Body of pancreas (tissue), 4 donors: Measurements from ENCODE around the gene OR51I1. TPM values are rescaled to one million over a fixed set of nuclear protein-coding genes. Genes with fewer than 3 reads are reported as not detected.

Experiments
- ATAC-seq: fragments of 150-250 bp; one replicate; pipeline ENCODE4 v1.9.1; 2016
- DNase-seq, 4 donors: peaks; one replicate each; pipeline ENCODE4 v3.0.0-alpha.2; 2019
- H3K27ac ChIP-seq, 4 donors: fragments of 200-600 bp; sonication (generic); 1 replicate in 3 of 4; 2 replicates in 1 of 4; pipeline versions ENCODE4 v1.5.1 to v1.6.1; 2016 to 2019; ENCODE audit warnings: mild to moderate bottlenecking in 1 of 4, mixed read lengths in 1 of 4, moderate library complexity in 1 of 4
- H3K27me3 ChIP-seq, 2 donors: fragments of 200-600 bp; sonication (generic); one replicate each; pipeline ENCODE4 v1.6.0; 2016; ENCODE audit warnings: mild to moderate bottlenecking in 1 of 2
- H3K36me3 ChIP-seq, 2 donors: fragments of 200-600 bp; sonication (generic); replicated peaks in 1 of 2; 2 replicates each; pipeline ENCODE4 v1.5.1; 2016; ENCODE audit warnings: low read depth in 2 of 2; ENCODE audit not compliant: insufficient read depth in 1 of 2
- H3K4me1 ChIP-seq: fragments of 200-600 bp; sonication (generic); one replicate; pipeline ENCODE4 v1.6.0; 2016
- H3K4me3 ChIP-seq, 2 donors: fragments of 200-600 bp; sonication (generic); 1 replicate in 1 of 2; 2 replicates in 1 of 2; pipeline ENCODE4 v1.5.1; 2016 to 2019
- H3K9me3 ChIP-seq, 3 donors: fragments of 200-600 bp; sonication (generic); 1 replicate in 2 of 3; 2 replicates in 1 of 3; pipeline ENCODE4 v1.5.1; 2016
- CTCF ChIP-seq, 7 experiments: fragments of 450-650 bp in 4 of 7; fragments of 200-600 bp in 3 of 7; sonication (generic) in 3 of 7; IDR thresholded peaks; one replicate each; pipeline ENCODE4 v1.5.1; 2016 to 2019; ENCODE audit warnings: antibody characterized with exemption in 7 of 7
- POLR2A ChIP-seq, 3 donors: fragments of 450-650 bp; IDR thresholded peaks; one replicate each; pipeline ENCODE4 v1.6.1; 2016; ENCODE audit warnings: antibody characterized with exemption in 3 of 3, mild to moderate bottlenecking in 2 of 3
- intact Hi-C: fragments of 100-400 bp; cut with DNase I; formaldehyde crosslinking; loops from one replicate; pipeline ENCODE4 v1.15.1; 2023
- total RNA-seq, 2 donors: library from RNA; depleted of rRNA; stranded (reverse); fragments of >200 nt; gene quantifications; one replicate each; pipeline ENCODE4 v1.1.0, GENCODE V29; 2016

Gene OR51I1
- total RNA-seq, 2 donors from 2014 or later, result not detected

DNA sequence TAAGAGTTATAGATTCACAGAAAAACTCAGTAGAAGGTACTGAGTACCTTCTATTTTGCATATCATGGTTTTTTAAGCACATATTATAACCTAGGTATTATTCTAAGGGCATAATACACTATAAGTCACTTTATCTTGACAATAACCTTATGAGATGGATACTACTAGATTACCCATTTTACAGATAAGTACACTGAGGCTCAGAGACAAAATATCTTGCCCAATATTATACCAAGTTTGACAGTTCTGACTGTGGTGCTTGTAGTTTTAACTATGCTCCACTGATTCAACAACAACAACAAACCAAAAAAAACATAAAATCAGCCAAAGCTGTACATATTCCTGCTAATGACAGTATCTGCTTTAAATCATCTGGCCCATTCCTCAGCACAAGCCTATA lies 47.2 kb downstream of the OR51I1 start:
- Histone ChIP-seq H3K27me3 (no peaks in the 10 kb centered on the region), H3K36me3 (no peaks in the 10 kb centered on the region), H3K9me3 (no peaks in the 10 kb centered on the region), H3K4me3 (no peak overlapping the region), H3K4me1 (no peaks in the 10 kb centered on the region), H3K27ac (no peak overlapping the region)
- intact Hi-C loops, result loop anchor here (10.0 kb wide), 1 partner anchor 269 kb away; no protein-coding TSS in a partner anchor
- ATAC-seq (no peak), DNase-seq (no peak)
- TF ChIP-seq POLR2A (IDR thresholded peaks at IDR 0.05) (no peak), CTCF (IDR thresholded peaks at IDR 0.05) (no peak)

Other genes with a start within 250 kb of the OR51I1 start
- not detected for gene OR51V1, start 240.8 kb downstream of the OR51I1 start, total RNA-seq
- 10 to 100 TPM in 1 of 2 donors, not detected in 1; 13.0 TPM for gene HBB, start 214.4 kb downstream of the OR51I1 start, total RNA-seq
- gene HBD, start 207.0 kb downstream of the OR51I1 start, total RNA-seq, result not detected
- not detected for gene HBG1, start 191.7 kb downstream of the OR51I1 start, total RNA-seq
- gene HBG2, start 186.7 kb downstream of the OR51I1 start, total RNA-seq, result not detected
- gene HBE1, start 171.6 kb downstream of the OR51I1 start, total RNA-seq, result not detected
- under 1 TPM; 0.52 to 0.66 TPM for gene OR51B4, start 139.6 kb downstream of the OR51I1 start, total RNA-seq
- gene OR51B2, start 117.2 kb downstream of the OR51I1 start, total RNA-seq, result under 1 TPM in 1 of 2 donors, not detected in 1; 0.78 TPM
- not detected for gene OR51B5, start 98.0 kb downstream of the OR51I1 start, total RNA-seq
- gene OR51B6, start 90.0 kb downstream of the OR51I1 start, total RNA-seq, result not detected
- gene OR51M1, start 57.7 kb downstream of the OR51I1 start, total RNA-seq, result not detected
- not detected for gene OR51Q1, start 19.4 kb downstream of the OR51I1 start, total RNA-seq
- gene OR51I2, start 7.8 kb upstream of the OR51I1 start, total RNA-seq, result not detected
- gene OR52D1, start 47.2 kb upstream of the OR51I1 start, total RNA-seq, result not detected
- 1 to 10 TPM in 1 of 2 donors, not detected in 1; 1.3 TPM for gene UBQLN3, start 68.4 kb upstream of the OR51I1 start, total RNA-seq
- gene UBQLNL, start 75.2 kb upstream of the OR51I1 start, total RNA-seq, result 1 to 10 TPM in 1 of 2 donors, under 1 TPM in 1; 0.52 to 4.3 TPM
- 1 to 10 TPM in 1 of 2 donors, under 1 TPM in 1; 0.78 to 5.9 TPM for gene OR52H1, start 107.0 kb upstream of the OR51I1 start, total RNA-seq
- not detected for gene OR52B6, start 139.4 kb upstream of the OR51I1 start, total RNA-seq
- gene TRIM6, start 155.1 kb upstream of the OR51I1 start, total RNA-seq, result 1 to 10 TPM; 2.1 to 2.6 TPM
- 1 to 10 TPM; 2.9 to 4.6 TPM for gene TRIM34, start 183.5 kb upstream of the OR51I1 start, total RNA-seq
- 10 to 100 TPM; 18.7 to 25.1 TPM for gene TRIM5, start 243.6 kb upstream of the OR51I1 start, total RNA-seq
- 10 to 100 TPM; 18.9 to 20.4 TPM for gene TRIM22, start 248.3 kb upstream of the OR51I1 start, total RNA-seq